Activated gamma-delta T cell treated with Interleukin-2 at 50 U/mL for 16 hours (primary cell): ENCODE data around the gene ATP1B3.
"Not testable (repeated sequence)": the region's sequence is repeated elsewhere in the genome, so short reads cannot be mapped to it uniquely, and the experiment has no call there.

Experiments
- DNase-seq: peaks from one replicate; pipeline ENCODE4 v3.0.0-alpha.2; 2020

ATP1B3 gene

DNA sequence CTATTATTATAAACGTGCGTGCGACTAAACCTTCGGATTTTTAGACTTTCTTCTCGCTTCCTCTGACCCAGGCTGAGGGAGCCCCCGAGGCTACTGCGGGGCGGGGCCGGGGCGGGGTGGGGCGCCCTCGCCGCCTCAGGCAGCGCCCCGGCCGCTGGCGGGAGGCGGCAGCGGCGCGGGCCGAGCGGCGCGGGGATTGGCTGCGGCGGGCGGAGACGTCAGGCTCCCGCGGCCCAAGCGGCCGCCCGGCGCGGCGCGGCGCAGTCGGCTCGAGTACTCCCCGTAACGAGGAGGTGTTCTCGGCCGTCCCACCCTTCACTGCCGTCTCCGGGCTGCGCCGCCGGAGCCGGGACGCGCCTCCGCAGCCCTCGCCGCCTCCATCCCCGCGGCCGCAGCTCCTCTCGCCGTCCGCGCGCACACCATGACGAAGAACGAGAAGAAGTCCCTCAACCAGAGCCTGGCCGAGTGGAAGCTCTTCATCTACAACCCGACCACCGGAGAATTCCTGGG lies at the start of gene ATP1B3:
Gene ATP1B3 (plus strand): TSS at position 263 of the 510 bp plus-strand sequence. CDS start 159 bp downstream, at position 422.
- peak; percentile 76 for DNase-seq

DNA sequence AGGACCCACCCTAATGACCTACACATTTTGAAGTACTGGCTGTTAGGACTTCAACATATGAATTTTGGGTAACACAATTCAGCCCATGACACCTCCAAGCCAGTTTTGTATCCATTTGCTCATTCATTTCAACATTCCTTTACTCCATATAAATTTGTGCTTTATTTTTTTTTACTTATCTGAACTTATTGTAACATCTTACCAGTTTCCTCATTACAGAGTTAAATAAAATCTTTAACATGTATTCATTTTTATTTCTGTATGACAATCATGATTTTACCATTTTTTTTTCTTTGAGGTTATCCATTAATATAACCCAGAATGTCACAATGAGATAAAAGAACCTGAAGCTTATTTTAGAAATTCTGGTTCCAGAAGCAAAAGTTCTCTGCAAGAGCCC lies 48.0 kb upstream of the ATP1B3 start:
- DNase-seq: no peak

DNA sequence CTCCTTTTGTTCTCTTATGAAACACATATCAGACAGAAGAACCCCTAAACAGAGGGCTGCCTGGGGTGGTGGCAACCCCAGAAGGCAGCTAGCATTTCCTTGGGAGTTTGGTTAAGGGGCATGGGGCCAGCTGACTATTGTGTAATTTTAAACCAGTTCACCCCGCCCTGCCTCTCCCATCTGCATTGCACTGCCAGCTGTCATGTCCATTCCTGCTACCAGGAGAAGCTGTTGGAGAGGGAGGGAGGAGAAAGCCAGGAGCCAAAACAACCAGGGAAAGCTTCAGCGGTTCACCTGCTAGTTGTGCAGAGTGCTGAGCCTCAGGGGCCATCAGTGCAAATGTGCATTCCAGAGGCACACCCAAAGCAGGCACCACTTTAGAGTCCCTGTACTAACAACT lies 47.6 kb upstream of the ATP1B3 start:
- no peak for DNase-seq

- no peak for DNase-seq
Observed at GRCh38 chr3:141830508-141830907, 45.9 kb upstream of the ATP1B3 start.

DNA sequence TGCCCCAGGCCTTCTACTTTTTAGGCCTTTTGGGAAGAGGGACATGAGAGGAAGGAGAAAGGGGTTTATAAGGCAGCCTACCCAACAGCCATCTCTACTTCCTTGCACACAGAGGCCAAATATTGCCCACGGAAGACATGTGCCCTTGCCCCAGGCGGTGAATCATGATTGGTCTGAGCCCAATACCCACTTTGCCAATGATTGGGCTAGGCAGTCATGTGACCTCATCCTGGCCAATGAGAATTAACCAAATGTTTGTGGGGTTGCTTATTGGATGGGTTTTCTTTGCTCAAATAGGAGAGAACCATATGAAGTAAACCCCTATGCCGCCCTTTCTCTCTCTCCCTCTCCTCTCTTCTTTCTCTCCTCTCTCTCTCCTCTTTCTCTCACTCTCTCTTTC lies 42.2 kb upstream of the ATP1B3 start:
- DNase-seq: no peak

- no peak for DNase-seq
Observed at GRCh38 chr3:141835557-141836229, 40.8 kb upstream of the ATP1B3 start.

- no peak for DNase-seq
Observed at GRCh38 chr3:141839389-141839788, 37.1 kb upstream of the ATP1B3 start.

- no peak for DNase-seq
Observed at GRCh38 chr3:141840737-141841544, 35.5 kb upstream of the ATP1B3 start.

GRCh38 chr3:141844108-141844507 lies 32.3 kb upstream of the ATP1B3 start:
- DNase-seq: no peak

- DNase-seq: no peak
Observed at GRCh38 chr3:141844812-141845211, 31.6 kb upstream of the ATP1B3 start.

- DNase-seq: peak; percentile 26
Observed at GRCh38 chr3:141845407-141846049, 30.9 kb upstream of the ATP1B3 start.

- DNase-seq: no peak
Observed at GRCh38 chr3:141846050-141846433, 30.4 kb upstream of the ATP1B3 start.

DNA sequence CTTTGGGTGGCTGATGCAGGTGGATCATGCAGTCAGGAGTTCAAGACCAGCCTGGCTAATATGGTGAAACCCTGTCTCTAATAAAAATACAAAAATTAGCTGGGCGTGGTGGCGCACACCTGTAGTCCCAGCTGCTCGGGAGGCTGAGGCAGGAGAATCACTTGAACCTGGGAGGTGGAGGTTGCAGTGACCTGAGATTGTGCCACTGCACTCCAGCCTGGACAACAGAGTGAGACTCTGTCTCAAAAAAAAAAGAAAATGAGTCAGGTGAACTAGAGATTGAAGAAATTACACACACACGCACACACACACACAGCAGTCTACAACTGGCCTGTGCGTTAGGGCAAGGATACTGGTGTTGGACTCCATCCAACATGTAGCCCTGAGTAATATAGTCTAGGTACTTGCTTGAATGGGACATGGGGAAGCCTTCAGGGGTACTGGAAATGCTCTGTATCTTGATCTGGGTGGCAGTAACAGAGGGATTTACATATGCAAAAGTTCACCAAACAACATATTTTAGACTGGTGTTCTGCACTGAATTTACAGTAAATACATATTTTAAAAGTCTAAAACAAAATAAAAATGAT lies 28.2 kb upstream of the ATP1B3 start:
- not testable (repeated sequence) for DNase-seq

DNA sequence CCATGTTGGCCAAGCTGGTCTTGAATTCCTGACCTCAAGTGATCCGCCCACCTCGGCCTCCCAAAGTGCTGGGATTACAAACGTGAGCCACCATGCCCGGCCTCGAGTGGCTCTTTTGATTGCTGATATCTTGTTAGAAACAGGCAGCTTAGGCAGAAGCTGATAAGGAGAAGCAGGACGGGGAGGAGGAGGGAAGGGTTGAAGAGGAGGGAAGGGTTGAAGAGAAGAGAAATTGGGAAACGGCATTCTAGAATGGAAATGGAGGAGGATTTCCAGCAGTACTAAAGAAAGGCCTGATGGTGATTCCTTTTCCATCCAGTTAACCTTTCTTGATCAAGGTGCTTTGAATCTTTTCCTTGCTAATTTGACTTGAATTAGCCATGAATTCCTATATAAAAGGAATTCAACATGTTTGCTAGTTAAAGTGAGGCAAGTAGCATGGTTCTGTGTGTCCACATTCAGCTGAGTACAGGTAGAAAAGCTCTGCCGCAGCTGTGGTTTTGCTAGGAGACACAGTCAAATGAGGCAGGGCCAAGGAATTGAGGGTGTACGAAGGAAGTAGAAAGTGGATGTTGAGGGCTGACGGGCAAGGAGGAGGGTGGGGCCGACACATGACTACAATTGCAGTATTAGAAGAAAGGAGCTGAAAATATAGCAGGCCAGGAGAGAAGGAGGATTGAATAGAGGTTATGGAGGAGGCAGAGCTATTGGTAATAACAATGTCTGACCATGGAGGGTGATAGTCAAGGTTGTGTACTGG lies 27.2 kb upstream of the ATP1B3 start:
- no peak for DNase-seq

DNA sequence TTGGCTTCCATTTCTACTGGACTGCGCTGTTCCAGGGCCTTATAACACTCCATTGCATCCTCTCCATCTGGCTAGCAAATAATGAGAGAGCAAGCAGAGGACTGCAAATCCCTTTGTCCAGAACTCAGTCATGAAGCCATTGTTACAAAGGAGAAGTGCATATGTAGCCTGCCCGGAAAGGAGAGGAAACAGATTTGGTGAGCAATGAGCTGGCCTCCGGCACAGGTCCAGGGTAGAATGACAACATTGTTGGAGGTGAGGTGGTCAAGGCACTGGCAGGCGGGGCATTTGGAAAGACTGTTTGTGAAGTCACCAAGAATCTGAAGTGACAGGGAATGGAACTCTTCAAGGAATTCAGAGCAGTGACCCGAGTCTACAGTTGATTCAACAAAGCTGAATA lies 25.0 kb upstream of the ATP1B3 start:
- no peak for DNase-seq

GRCh38 chr3:141853081-141853601 lies 23.3 kb upstream of the ATP1B3 start:
- no peak for DNase-seq

GRCh38 chr3:141853629-141854168 lies 22.7 kb upstream of the ATP1B3 start:
- DNase-seq: no peak

DNA sequence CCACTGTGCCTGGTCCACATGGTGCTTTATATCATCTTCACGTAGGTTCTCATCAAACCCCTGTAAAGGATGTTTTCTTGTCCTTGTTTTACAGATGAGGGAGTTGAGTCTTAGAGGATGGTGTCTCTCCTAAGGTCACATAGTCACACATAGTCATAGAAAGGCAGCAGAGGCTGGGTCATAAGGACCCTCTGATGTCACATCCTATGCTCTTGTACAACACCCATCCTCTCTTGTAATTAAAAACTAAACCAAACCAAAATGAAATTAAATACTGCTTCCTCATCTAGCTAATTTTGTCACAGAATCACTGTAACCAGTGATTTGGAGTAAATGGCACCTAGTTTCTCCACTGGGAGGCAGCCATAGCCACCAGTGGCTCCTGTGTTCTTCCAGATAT lies 21.8 kb upstream of the ATP1B3 start:
- DNase-seq: no peak

DNA sequence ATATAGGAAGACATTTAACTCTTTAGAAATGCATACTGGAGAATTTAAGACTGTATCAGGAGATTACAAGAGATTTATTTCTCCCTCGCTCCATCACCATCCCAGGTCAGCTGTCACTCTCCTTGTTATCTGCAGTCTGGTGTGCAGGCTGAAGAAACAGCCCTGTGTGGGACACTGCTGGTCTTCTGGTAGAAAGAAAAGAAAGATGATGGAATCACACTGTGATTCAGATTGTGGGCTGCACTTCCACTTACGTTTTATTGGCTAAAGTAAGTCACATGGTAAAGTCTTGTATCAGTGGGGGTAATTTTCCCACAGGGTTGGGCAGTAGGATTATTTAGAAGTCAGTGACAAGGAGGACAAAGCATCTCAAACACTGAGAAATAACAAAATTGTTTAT lies 18.1 kb upstream of the ATP1B3 start:
- no peak for DNase-seq

DNA sequence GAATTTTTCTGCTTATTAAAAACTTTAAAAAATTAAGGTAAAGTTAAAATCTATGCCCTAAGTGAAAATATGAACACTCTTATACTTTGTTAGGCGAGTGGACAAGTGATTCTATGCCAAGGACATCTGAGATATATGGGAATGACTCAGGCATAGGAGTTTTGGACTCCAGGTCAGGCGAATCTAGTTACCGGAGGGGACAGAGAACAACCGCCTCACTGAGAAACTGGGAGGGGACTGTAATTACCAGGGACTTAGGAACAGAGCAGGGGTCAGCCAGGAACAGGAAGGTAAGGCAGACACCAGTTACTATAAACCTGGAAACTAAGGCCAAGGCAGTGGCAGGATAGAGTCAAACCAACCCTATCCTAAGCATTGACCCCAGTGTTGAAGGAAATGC lies 16.8 kb upstream of the ATP1B3 start:
- DNase-seq: no peak

- DNase-seq: no peak
Observed at GRCh38 chr3:141860086-141860669, 16.3 kb upstream of the ATP1B3 start.
